Head of caudate nucleus (tissue), 42 donors: ENCODE measurements around the gene LAMTOR2.
"Not testable (repeated sequence)": the region's sequence is repeated elsewhere in the genome, so short reads cannot be mapped to it uniquely, and the experiment has no call there.

Experiments
- DNase-seq, 42 donors: peaks; one replicate each; pipeline versions ENCODE4 v3.0.0 to v3.0.0-alpha.2; 2020 to 2021; ENCODE audit warnings: mixed read lengths in 7 of 42
- intact Hi-C: fragments of 100-400 bp; cut with DNase I; formaldehyde crosslinking; loops from one replicate; pipeline ENCODE4 v1.15.0; 2022

LAMTOR2 gene

DNA sequence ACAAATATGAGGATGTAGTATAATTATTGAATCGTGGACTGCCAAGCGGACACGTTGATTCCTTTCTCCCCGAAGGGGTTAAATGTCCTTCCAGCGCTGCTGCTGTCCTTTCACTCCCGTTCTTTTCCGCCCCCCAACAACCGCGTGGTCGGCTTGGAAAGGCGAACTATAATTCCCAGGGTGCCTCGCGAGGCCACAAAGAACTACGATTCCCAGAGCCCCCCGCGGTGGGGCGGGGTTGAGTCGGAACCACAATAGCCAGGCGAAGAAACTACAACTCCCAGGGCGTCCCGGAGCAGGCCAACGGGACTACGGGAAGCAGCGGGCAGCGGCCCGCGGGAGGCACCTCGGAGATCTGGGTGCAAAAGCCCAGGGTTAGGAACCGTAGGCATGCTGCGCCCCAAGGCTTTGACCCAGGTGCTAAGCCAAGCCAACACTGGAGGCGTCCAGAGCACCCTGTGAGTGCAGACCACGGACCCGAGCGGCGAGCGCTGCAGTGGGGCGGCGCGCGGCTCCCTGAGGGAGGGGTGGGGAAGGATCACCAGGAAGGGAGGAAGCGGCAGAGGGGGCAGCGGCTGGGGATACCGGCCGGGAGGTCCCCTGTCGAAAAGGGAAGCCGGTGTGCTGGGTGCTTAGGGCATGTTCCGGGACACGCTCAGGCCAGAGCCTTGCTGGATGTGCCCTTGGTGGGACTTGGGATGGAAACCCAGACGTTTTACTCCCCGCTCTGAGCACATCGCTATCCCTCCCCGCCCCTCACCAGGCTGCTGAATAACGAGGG lies at the start of gene LAMTOR2:
Gene LAMTOR2 (plus strand): TSS at position 283 of the 781 bp plus-strand sequence. CDS start 108 bp downstream, at position 391.
- peak; percentile 97 to 100 (median 99) for DNase-seq
- intact Hi-C loops, result loop anchor here (10.0 kb wide), 1 partner anchor 70 kb away; no protein-coding TSS in a partner anchor

- intact Hi-C loops, result no loop called here
These were observed 49.6 kb upstream of the LAMTOR2 start for GRCh38 chr1:156004843-156005584.

DNA sequence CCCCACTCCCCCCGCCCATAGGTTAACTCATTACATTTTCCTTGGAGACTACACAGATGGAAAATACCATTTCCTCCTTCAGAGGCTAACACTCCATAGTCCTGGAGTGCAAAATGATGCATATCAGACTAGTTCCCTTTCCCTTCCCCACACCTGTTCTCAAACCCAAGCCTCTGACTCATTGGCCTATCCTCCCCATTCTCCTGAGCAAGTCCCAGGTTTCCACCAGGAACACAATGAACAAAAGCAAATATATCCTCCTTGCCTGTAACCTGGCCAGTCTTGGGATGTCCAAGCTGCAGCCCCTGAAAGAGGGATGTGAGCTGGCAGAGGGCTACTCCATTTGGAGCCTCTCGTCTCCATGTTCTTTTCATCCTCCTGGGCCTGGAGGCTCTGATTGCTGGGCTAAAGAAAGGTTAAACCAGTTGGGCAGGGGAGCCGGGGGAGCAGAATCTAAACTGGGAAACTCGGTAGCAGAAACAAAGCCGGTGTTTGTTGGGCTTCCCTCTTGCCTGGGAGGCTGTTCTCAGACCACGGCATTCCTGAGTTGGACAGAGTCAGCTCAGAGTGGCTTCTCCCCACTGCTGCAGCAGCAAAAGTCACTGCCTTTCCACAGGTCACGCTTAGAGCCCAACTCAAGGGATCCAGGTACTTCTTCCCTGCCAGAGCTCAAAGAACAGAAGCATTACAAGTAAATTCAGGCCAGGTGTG lies 47.8 kb upstream of the LAMTOR2 start:
- no peak for DNase-seq
- intact Hi-C loops, result no loop called here

More at GRCh38 chr1:156004843-156005584, 49.6 kb upstream of the LAMTOR2 start:
- DNase-seq, result peak in 6 of 42 donors; percentile 21 to 52 (median 32)

DNA sequence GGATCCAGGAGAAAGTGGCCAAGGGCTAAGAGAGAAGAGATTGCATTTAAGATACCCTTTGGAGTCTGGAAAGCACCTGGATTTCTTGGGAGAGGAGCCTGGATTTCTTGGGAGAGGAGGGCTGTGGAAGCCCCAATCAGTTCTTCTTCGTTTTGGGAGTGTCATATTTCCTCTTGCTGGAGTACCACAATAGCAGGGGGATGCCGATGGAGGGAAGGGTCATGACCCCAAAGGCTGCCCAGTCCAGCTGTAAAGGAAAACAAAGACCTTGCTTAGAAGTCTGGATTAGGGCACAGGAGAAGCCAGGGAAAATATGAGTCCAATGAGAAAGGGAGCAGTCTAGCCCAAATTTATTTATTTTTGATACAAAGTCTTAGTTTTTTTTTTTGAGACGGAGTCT lies 45.2 kb upstream of the LAMTOR2 start:
- intact Hi-C loops, result no loop called here

DNA sequence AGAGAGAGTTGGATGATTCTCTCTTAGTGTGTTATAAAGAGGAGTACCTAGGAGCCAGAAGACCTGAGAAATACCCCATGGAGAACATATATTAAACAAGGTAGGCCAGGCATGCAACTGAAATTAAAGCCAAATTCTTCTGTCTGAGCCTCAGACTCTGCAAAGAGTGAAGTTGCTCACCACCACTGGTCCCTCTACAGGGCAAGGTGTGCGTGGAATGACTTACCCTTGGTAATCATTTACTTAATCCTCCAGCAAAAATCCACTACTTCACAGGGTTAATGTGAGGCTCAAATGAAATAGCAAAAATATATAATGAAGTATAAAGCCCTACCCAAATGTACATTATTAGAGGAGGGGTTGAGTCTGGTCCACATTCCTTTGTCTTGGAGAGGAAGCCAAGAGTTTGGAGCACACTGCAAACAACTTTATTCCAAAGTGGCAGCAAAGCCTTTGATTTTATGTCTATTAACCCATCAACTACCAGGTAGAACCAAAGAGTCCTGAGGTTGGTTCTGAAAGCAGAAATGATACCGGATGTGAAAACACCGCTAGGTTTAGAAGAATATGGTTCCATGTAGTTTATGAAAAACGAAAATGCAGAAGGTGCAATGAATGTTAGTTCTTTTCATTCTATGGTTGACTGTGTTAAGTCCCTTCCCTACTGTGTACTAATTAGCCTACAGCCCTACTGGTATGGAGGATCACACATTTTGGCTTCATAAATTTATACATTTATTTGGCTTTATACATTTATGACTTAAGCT lies 42.3 kb upstream of the LAMTOR2 start:
- DNase-seq, result no peak
- intact Hi-C loops, result no loop called here

More for the DNA sequence above, 45.2 kb upstream of the LAMTOR2 start:
- DNase-seq, result no peak

DNA sequence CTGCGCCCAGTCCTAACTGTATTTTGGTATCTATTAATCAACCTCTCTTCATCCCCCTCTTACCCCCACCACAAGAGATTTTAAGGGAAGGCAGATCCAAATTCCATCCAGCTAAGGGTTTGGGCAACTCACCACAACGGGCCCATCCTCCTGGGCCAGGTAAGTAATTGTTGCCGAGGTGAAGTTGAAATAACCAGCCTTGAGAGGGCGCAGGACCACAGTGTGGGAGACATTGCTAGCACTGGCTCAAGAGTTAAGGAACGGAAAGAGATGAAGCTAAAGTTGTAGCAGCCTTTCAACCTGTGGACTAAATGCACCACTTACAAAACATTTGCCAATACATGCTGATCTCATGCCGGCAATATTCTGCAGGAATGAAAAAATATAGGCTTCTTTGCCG lies 39.8 kb upstream of the LAMTOR2 start:
- intact Hi-C loops, result no loop called here

DNA sequence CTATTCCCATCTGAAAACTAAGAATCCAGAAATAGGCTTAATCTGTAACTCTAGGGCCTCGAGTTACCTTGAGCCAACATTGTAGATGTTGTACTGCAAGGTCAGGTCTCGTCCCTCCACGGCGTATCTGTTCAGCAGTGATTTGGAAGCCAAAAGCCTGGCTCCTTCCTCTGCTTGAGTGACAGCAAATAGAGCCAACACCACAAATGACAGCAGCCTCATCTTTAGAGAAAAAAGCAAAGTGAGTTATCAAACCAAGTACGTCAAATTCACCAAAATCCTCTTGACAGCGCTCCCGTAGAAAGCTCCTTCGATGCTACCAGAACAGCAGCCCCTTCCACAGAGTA lies 34.7 kb upstream of the LAMTOR2 start:
- intact Hi-C loops, result no loop called here
- no peak for DNase-seq

More for the DNA sequence above, 39.8 kb upstream of the LAMTOR2 start:
- no peak for DNase-seq

DNA sequence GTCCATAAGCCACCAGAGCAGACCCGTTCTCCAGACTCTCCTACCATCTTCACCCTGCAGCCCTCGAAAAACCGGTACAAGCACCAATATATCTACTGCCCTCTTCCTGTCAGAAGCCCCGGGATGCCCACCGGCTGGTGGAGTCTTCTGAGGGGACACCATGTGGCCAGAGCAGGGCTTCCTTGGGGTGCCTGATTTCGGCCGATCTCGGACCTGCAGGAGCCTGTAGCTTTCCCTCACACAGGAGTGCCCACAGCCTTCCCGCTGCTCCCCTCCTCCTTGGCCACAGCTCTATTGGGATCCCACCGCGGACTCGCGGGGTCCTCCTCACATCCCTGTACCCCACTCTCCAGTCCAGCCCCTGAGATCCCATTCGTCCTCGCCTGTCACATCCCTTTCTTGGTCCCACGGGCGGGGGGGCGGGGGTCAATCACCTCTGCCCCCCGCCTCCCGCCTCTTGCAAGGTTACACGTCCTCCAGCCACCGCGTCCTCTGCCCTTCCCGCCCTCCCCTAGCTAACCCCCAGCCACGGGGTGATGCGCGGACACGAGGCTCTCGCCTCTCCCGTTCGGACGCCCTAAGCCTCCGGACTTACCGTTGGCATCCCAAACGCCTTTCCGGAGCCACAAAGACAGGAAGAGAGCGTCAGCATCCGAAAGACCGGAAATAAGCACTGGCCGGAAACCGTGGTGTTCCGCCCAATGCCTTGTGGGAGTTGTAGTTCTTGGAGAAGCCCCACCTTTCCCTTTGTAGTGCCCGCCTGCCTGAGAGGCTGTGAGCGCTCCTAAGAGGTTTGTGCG lies 34.1 kb upstream of the LAMTOR2 start, which contains the start of gene SSR2:
Gene SSR2 (minus strand): TSS at position 659 of the 800 bp plus-strand sequence. CDS start 784 bp downstream, outside the sequence.
- intact Hi-C loops, result no loop called here
- peak; percentile 81 to 96 (median 91) for DNase-seq

DNA sequence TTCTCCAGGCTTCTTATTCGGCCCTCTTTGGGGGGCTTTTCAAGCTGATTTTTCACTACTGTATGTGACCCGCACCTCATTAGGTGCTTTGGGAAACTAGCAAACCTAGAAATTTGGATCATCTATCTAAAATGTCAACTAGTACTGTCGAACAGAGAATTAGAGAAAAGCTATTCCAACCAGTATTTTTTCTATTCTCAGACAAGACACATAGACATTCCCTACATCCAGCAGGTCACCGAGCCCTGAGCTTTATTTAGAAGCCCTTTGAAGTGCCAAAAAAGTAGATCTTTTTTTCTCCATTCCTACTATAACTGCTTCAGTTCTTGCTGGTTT lies 33.5 kb upstream of the LAMTOR2 start:
- intact Hi-C loops, result no loop called here

DNA sequence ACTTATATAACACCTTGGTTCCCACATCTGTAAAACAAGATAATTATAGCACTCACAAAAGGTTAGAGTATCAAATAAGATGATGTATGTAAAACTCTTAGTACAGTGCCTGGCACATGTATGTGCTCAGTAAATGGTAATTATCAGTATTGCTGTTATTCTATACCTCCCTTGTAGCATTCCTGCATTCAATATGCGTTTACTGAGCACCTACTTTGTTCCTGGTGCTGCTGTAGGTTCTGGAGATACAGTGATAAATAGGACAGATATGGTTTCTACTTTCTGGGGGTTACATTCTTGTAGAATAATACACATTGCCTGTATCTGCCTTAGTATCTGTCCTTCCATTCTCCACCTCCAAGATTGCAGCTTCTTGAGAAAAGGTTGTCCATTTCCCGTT lies 32.6 kb upstream of the LAMTOR2 start:
- DNase-seq, result no peak
- intact Hi-C loops, result no loop called here

More for the DNA sequence above, 33.5 kb upstream of the LAMTOR2 start:
- DNase-seq, result no peak

- DNase-seq, result no peak
- intact Hi-C loops, result no loop called here
These were observed 29.8 kb upstream of the LAMTOR2 start for GRCh38 chr1:156024801-156025200.

DNA sequence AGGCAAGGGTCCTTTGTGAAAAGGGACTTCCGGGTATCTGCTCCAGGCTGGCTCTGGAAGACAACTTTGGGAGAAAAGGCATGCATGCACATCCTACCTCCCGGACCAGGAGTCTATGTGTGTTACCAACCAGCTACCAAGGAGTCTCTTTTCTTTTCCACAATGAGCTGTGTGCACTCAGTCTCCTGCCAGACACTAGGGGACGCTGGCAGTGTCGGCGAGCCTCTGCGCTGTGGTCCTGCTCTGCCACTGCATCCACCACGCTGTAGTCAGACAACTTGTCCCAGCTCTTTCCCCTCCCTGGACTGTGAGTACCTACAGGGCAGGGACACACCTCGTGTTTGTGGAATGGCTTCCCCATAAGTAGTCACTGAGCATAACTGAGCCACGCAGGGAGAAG lies 28.7 kb upstream of the LAMTOR2 start:
- peak in 21 of 42 donors; percentile 8 to 65 (median 24) for DNase-seq
- intact Hi-C loops, result no loop called here

- DNase-seq, result no peak
- intact Hi-C loops, result no loop called here
These were observed 28.0 kb upstream of the LAMTOR2 start for GRCh38 chr1:156026588-156026987.

GRCh38 chr1:156033011-156033410 lies 21.6 kb upstream of the LAMTOR2 start:
- intact Hi-C loops, result no loop called here
- DNase-seq, result no peak

DNA sequence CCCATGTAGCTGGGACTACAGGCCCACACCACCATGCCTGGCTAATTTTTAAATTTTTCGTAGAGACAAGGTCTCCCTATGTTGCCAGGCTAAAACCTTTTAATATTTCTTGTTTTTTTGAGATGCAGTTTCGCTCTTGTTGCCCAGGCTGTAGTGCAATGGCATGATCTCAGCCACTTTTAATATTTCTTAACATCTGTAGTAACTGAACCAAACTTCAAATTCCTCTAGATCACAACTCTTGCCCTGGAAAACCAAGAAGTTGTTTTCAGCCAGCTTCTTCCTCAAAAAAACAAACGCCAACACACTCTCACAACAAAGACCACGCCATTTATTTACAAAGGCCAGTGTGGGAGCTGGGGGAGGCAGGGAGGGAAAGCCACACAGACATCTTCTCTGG lies 19.6 kb upstream of the LAMTOR2 start:
- intact Hi-C loops, DNase-seq: not testable (repeated sequence)

GRCh38 chr1:156042828-156043227 lies 11.8 kb upstream of the LAMTOR2 start:
- intact Hi-C loops, result no loop called here
- no peak for DNase-seq

DNA sequence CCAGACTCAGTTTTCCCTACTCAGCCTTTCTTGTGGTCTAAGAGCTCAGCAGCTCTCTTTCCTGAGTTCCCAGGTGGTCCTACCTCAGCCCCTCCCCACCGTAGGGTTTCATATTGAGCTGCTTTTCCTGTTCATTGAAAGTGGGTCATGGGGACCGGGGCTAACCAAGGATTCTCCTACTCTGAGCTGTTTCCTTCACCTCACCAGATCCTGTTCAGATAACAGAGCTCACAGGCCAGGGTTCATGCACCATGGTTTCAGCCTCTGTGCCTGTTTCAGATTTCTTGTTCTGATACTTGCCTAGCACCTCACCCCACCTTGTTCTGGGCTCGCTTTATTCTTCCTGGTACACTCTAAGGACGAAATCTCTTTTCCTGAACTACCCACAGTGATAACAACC lies 9.5 kb upstream of the LAMTOR2 start:
- no peak for DNase-seq
- intact Hi-C loops, result no loop called here

DNA sequence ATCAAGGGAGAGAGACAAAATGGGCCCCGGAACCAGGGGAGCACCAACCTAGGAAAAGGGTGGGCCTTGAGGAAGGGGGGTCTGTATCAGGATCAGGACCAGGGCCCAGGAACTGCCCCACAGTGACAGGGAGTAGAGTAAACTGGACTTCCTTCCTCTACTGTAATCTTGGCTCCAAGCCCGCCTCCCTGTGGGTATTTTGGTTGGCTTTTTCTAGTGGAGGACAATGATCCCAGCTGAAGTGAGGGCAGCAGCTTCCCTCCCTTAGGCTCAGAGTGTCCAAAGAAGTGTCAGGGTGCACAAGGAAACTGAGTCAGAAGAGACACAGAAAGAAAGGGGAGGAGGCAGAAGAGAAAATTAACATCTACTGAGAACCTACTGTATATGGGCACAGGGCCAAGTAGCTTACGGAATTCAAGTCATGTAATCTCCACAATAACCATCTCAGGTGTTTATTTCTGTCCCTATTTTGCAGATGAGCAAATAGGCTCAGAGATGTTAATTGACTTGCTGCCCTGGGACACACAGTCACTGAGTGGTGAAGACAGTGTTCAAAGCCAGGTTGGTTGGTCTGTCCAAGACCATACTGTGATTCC lies 5.8 kb upstream of the LAMTOR2 start:
- no peak for DNase-seq
- intact Hi-C loops, result no loop called here
